ENCODE measurements around the gene PTPRE.

- TF ChIP-seq POLR2AphosphoS5 (IDR thresholded peaks at IDR 0.05; ENCODE audit: low read depth, low read length) (no peak), SMC3 (IDR thresholded peaks at IDR 0.05; ENCODE audit: low read depth, low read length) (no peak), MXI1 (IDR thresholded peaks at IDR 0.05; ENCODE audit: low read depth, low read length) (no peak), EZH2phosphoT487 (IDR thresholded peaks at IDR 0.05; ENCODE audit: borderline replicate concordance, low read depth) (no peak), YY1 (IDR thresholded peaks at IDR 0.05; ENCODE audit: low read depth) (no peak), CTCF (IDR thresholded peaks at IDR 0.05) (no peak), FOXM1 (IDR thresholded peaks at IDR 0.05; ENCODE audit: low read depth) (no peak), ZBTB33 (IDR thresholded peaks at IDR 0.05; ENCODE audit: borderline replicate concordance, low read depth) (no peak), GABPA (IDR thresholded peaks at IDR 0.05; ENCODE audit: low read depth) (no peak), REST (IDR thresholded peaks at IDR 0.05; ENCODE audit: low read depth, low read length) (no peak)
These were observed 72.1 kb downstream of the PTPRE start for GRCh38 chr10:127979045-127979444.
